Suppressor macrophage treated with lipopolysaccharide for 1 hour (primary cell): ENCODE data around the gene DPP4.
A peak's percentile ranks its signal among the peaks of the same experiment; 100 is the strongest.

ENCODE experiments used
- DNase-seq, 3 donors: peaks; one replicate each; pipeline ENCODE4 v3.0.0-alpha.2; 2020 to 2022

The DPP4 gene

DNA sequence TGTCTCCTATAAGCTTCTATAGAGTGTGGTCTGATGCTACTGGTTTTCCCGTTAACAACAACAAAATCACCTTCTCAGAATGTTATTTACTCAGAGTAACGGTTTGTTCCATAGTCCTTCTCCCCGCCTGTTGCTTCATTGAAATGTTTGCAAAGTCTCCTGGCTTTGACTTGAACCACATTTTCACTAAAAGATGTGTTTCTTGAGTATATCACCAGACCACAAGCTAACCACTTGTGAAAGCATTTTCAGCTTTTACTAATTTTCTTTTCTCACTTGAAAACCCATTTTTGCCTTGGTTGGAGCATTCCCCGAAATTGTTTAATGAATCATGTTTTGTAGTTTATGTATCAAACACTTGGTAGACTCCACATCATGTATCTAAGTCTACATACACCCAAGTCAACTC is 121.2 kb downstream of the DPP4 start:
- DNase-seq, result no peak

DNA sequence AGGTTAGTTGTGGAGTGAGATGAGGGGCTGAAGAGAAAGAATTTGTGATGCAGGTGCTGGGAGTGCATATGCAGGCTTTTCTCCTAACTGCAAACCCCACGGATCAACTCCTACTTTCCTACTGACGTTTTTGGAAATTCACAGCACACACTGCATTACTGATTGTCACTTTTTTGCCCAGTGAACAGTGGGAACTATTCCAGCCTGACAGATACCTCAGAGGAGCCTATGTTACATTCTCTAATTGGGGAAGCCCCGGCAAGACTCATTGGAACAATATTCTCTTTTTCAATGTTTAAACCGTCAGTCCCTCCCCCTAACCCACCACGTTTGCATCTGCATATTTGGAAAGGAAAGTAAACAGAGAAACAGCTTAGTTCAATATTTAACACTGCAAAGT is 126.2 kb downstream of the DPP4 start:
- DNase-seq, result no peak

DNA sequence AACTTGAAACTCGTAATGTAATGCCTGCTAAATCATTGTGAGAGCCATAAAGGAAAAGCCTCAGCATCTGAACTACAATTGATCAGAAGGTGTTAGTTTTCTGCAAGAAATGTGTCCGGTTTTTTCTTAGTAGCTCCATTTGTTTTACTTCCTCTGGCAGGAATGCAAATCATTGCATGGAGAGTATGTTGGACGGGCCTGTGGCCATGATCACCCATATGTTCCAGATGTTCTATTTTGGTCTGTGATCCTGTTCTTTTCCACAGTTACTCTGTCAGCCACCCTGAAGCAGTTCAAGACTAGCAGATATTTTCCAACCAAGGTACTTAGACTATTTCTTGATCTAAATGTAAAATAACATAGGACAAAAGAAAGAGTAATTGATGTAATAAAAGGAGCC is 126.6 kb downstream of the DPP4 start:
- DNase-seq, result no peak

DNA sequence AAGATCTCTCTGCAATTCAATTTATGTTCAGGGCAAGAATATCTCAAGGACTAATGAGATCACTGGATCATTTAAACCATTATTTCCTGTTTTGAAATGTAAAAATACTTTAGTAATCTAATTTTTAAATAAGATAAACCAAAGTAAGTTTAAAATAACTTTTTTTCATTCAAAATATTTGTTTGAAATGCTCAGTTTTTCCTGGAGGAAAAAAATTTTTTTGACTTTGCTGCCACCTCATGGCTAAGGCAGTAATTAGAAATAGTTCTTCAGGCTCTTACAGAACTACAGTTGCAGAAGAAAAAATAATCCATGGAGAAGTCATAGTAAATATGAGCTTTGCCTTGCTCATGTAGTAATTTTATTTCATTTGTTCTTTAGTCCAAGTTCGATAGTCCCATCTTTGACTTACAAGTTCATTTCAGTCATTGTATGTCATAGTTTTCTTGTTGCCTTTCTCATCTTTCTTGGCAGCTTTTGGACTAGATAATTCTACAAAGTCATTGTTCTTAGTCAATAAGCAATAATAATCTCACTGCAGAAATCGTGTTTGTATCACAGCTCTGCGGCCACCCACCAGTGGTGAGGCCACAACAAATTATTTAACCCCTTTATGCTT is 127.4 kb downstream of the DPP4 start:
- DNase-seq, result peak; percentile 44 to 67 (median 61)

DNA sequence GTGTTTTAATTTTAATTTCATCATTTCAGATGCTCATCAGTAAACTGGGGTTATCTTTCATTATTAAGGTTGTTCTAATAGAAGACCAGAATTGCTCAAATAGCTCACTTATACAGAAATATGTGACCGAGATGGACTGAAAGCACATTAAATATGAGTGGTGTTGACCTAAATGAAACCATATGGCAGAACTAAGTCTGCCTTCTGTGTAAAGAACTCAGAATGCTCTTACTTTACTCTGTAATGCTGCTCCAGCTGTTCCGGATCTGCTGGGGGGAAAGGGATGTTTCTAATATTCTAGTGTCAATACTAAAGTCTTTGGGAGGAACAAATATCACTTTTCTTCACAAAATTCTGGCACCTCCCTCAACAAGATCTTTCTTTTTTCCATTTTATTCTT is 131.0 kb downstream of the DPP4 start:
- no peak for DNase-seq
